Endothelial cell of umbilical vein (primary cell): ENCODE data around the gene RAPGEF4. TPM values are rescaled to one million over a fixed set of nuclear protein-coding genes. Genes with fewer than 3 reads are reported as not detected.

Experiments
- BruUV-seq: library from RNA; stranded (reverse); fragments of 400-500 nt; replicated peaks from 2 replicates; lab custom pipeline; 2021; lab: Mats Ljungman, UMichigan
- CTCF ChIA-PET: fragments of 300-600, 350-600 bp; sonication (Branson Sonifier 250); formaldehyde crosslinking; loops from one replicate; lab custom pipeline; 2021; ENCODE audit warnings: antibody characterized with exemption, inconsistent platforms; lab: Charles Lee
- POLR2A ChIA-PET: fragments of 300-600, 350-600 bp; sonication (Branson Sonifier 250); formaldehyde crosslinking; loops from one replicate; lab custom pipeline; 2021; ENCODE audit warnings: antibody characterized with exemption, inconsistent platforms; lab: Charles Lee
- DNase-seq: peaks from one replicate; pipeline ENCODE4 v3.0.0-alpha.2; 2011; ENCODE audit warnings: low read depth, low spot score
- FAIRE-seq: peaks from 2 replicates; lab custom pipeline; 2011; peaks lifted over from hg19 to GRCh38; lab: Jason Lieb, UNC
- H2AFZ ChIP-seq: 2 replicates; pipeline ENCODE4 v1.6.0; 2012; ENCODE audit warnings: low read depth, low read length, control low read depth, inconsistent platforms
- H3K27ac ChIP-seq: 2 replicates; pipeline ENCODE4 v1.5.1; 2011; ENCODE audit warnings: low read depth, mild to moderate bottlenecking, control low read depth, low read length, moderate library complexity; ENCODE audit not compliant: insufficient read depth
- H3K27me3 ChIP-seq, 2 experiments: 2 replicates each; pipeline versions ENCODE4 v1.6.0 to v1.6.1; 2011; ENCODE audit warnings: low read length in 2 of 2, mixed read lengths in 1 of 2; ENCODE audit not compliant: control insufficient read depth in 2 of 2, insufficient read depth in 2 of 2
- H3K36me3 ChIP-seq, 2 experiments: 2 replicates in 1 of 2; 3 replicates in 1 of 2; pipeline ENCODE4 v1.5.1; 2011; ENCODE audit warnings: low read length in 2 of 2, mild to moderate bottlenecking in 1 of 2, moderate library complexity in 1 of 2; ENCODE audit not compliant: control insufficient read depth in 2 of 2, insufficient read depth in 2 of 2; ENCODE audit errors: extremely low read depth in 1 of 2
- H3K4me1 ChIP-seq: 3 replicates; pipeline ENCODE4 v1.5.1; 2011; ENCODE audit warnings: mild to moderate bottlenecking, low read length; ENCODE audit not compliant: control insufficient read depth, insufficient read depth; ENCODE audit errors: extremely low read depth
- H3K4me2 ChIP-seq: 2 replicates; pipeline ENCODE4 v1.6.1; 2011; ENCODE audit warnings: low read length, control low read depth, mixed read lengths; ENCODE audit not compliant: insufficient read depth
- H3K4me3 ChIP-seq, 3 experiments: fragments of 200-600 bp in 1 of 3; sonication (generic), shearing (Covaris generic) in 1 of 3; replicated peaks in 1 of 3; 2 replicates each; pipeline ENCODE4 v1.5.1; 2011 to 2016; ENCODE audit warnings: control low read depth in 3 of 3, low read length in 3 of 3, mild to moderate bottlenecking in 2 of 3, inconsistent platforms in 1 of 3, low read depth in 1 of 3, moderate library complexity in 1 of 3; ENCODE audit not compliant: insufficient read depth in 1 of 3
- H3K79me2 ChIP-seq: 2 replicates; pipeline ENCODE4 v1.6.0; 2012; ENCODE audit warnings: low read length, inconsistent platforms; ENCODE audit not compliant: control insufficient read depth, insufficient read depth
- H3K9ac ChIP-seq: replicated peaks from 2 replicates; pipeline ENCODE3; 2011; ENCODE audit warnings: low read length, control low read depth; ENCODE audit not compliant: insufficient read depth; ENCODE audit errors: extremely low read depth
- H3K9me1 ChIP-seq: replicated peaks from 3 replicates; pipeline ENCODE4 v1.6.0; 2011; ENCODE audit warnings: mild to moderate bottlenecking, low read length; ENCODE audit not compliant: control insufficient read depth, insufficient read depth; ENCODE audit errors: extremely low read depth
- H3K9me3 ChIP-seq: replicated peaks from 2 replicates; pipeline ENCODE4 v1.5.1; 2012; ENCODE audit warnings: low read length, inconsistent platforms; ENCODE audit not compliant: control insufficient read depth, insufficient read depth
- H4K20me1 ChIP-seq: replicated peaks from 2 replicates; pipeline ENCODE3; 2011; ENCODE audit warnings: mild to moderate bottlenecking, low read length; ENCODE audit not compliant: control insufficient read depth, insufficient read depth; ENCODE audit errors: extremely low read depth
- CTCF ChIP-seq, 2 donors: IDR thresholded peaks; 1 replicate in 1 of 2; 2 replicates in 1 of 2; pipeline ENCODE4 v1.5.1; 2011; ENCODE audit warnings: low read length in 2 of 2, mild to moderate bottlenecking in 2 of 2, moderate library complexity in 2 of 2, control low read depth in 1 of 2, inconsistent platforms in 1 of 2, low read depth in 1 of 2; ENCODE audit not compliant: insufficient read depth in 1 of 2; ENCODE audit errors: extremely low read depth in 1 of 2
- EZH2 ChIP-seq: IDR thresholded peaks from 2 replicates; pipeline ENCODE4 v1.6.1; 2012; ENCODE audit warnings: borderline replicate concordance, low read depth, mild to moderate bottlenecking, moderate library complexity, low read length, inconsistent platforms; ENCODE audit not compliant: severe bottlenecking
- FOS ChIP-seq: IDR thresholded peaks from 2 replicates; pipeline ENCODE4 v1.6.1; 2011; ENCODE audit warnings: mild to moderate bottlenecking, low read length, moderate library complexity, borderline replicate concordance; ENCODE audit not compliant: insufficient read depth
- GATA2 ChIP-seq: IDR thresholded peaks from 2 replicates; pipeline ENCODE4 v1.7.0; 2011; ENCODE audit warnings: low read depth, mild to moderate bottlenecking, moderate library complexity, mixed read lengths, low read length; ENCODE audit not compliant: insufficient read length, insufficient read depth
- JUN ChIP-seq: IDR thresholded peaks from 2 replicates; pipeline ENCODE4 v1.6.1; 2011; ENCODE audit warnings: borderline replicate concordance, low read depth; ENCODE audit not compliant: insufficient read length, insufficient read depth
- MAX ChIP-seq: IDR thresholded peaks from 2 replicates; pipeline ENCODE4 v1.6.1; 2011; ENCODE audit not compliant: insufficient read depth, insufficient read length
- MYC ChIP-seq: IDR thresholded peaks from one replicate; pipeline ENCODE4 v1.6.1; 2011; ENCODE audit warnings: mild to moderate bottlenecking, low read depth, low read length
- POLR2A ChIP-seq: IDR thresholded peaks from 2 replicates; pipeline ENCODE4 v1.6.1; 2012; ENCODE audit warnings: low read depth, mild to moderate bottlenecking, control low read depth, low read length
- POLR2AphosphoS5 ChIP-seq: IDR thresholded peaks from 2 replicates; pipeline ENCODE4 v1.6.1; 2012; ENCODE audit warnings: low read depth, mild to moderate bottlenecking, control low read depth, low read length, moderate library complexity; ENCODE audit not compliant: insufficient read depth
- dilution Hi-C: fragments of 300-500 bp; cut with MboI; formaldehyde crosslinking; loops from one replicate; pipeline ENCODE4 v1.15.0; 2019; ENCODE audit warnings: low sequenced_read_pairs; ENCODE audit not compliant: extremely low pct_ligation_motif_present
- intact Hi-C: fragments of 100-400 bp; cut with micrococcal nuclease; formaldehyde crosslinking; loops from one replicate; pipeline ENCODE4 v1.10.0; 2022
- polyA plus RNA-seq, 4 experiments: library from polyadenylated mRNA; depleted of rRNA in 3 of 4; stranded (reverse) in 3 of 4; unstranded in 1 of 4; fragments of >200 nt; gene quantifications; 2 replicates each; pipeline versions ENCODE4 v1.2.1 to v1.2.3, GENCODE V29; 2011 to 2012; ENCODE audit warnings: missing spikeins in 1 of 4
- total RNA-seq: library from RNA; stranded (reverse); gene quantifications from 2 replicates; pipeline ENCODE4 v1.2.3, GENCODE V29; 2021

RAPGEF4 gene
- total and polyA plus RNA-seq, 2 donors (not counting 3 experiments of a cell fraction or from before 2014, with no cell fraction given) = 7.2 to 9.2 TPM

GRCh38 chr2:172848519-172848918, 112.9 kb downstream of the RAPGEF4 start:
- no peak overlapping the region for H3K9ac ChIP-seq
- ChIA-PET POLR2A (no interaction called here), CTCF (interaction anchor here (0.8 to 1.1 kb wide), 4 partner anchors 9 to 69 kb away, joined by 3 to 6 read pairs (median 4); no protein-coding TSS in a partner anchor)
- DNase-seq = peak; percentile 24
- intact Hi-C loops (no loop called here), dilution Hi-C loops (no loop called here)
- no peaks in the 10 kb centered on the region for H4K20me1 ChIP-seq
- H3K4me2 ChIP-seq = no peak overlapping the region
- TF ChIP-seq MAX (no peak), GATA2 (no peak), POLR2A (no peak), EZH2 (no peak), MYC (no peak), CTCF (IDR thresholded peaks at IDR 0.05; ENCODE audit: extremely low read depth in 1 of 2, insufficient read depth in 1 of 2, low read depth in 1 of 2, low read length in 2 of 2) (no peak), FOS (no peak), JUN (no peak), POLR2AphosphoS5 (no peak)
- no peak overlapping the region for H3K4me3 ChIP-seq
- no peaks in the 10 kb centered on the region for H3K79me2 ChIP-seq
- BruUV-seq = no TSS peak
- no peak overlapping the region for H3K27ac ChIP-seq
- H3K36me3 ChIP-seq = no peaks in the 10 kb centered on the region
- no peak overlapping the region for H2AFZ ChIP-seq
- no peak for FAIRE-seq
- H3K9me3 ChIP-seq = no peaks in the 10 kb centered on the region
- no peaks in the 10 kb centered on the region for H3K9me1 ChIP-seq
- no peaks in the 10 kb centered on the region for H3K27me3 ChIP-seq
- H3K4me1 ChIP-seq = no peaks in the 10 kb centered on the region
